ENCODE results near the gene LRRC37A2.
"Not testable (repeated sequence)": the region's sequence is repeated elsewhere in the genome, so short reads cannot be mapped to it uniquely, and the experiment has no call there.

The LRRC37A2 gene

DNA sequence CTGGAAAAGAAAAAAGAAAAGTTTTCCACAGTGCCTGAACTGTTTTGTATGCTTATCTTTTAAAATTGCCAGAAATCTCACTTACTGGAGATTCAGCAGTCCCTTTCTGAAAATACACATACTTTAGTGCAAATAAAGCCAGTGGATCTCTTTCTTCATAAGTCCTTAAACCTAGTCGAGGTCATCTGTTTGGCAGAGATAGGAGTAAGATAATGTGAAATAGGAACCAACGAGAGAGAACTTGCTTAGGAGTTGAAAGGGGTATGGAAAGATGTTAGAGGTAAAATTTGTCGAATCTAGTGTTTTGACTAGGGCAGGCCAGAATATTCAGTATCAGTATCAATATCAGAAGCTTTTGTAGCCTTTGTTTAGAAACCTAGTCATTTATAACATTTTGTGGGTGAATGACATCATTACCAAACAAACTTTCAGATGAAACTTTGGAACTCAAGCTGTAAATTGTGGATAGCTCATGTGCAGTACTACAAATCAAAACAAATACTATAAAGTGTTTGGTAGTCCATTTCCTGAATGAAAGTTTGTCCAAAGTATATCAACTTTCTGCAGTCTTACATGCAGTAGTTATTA, 86.2 kb downstream of the LRRC37A2 start:
- not testable (repeated sequence) for DNase-seq (ENCODE audit: low spot score)

DNA sequence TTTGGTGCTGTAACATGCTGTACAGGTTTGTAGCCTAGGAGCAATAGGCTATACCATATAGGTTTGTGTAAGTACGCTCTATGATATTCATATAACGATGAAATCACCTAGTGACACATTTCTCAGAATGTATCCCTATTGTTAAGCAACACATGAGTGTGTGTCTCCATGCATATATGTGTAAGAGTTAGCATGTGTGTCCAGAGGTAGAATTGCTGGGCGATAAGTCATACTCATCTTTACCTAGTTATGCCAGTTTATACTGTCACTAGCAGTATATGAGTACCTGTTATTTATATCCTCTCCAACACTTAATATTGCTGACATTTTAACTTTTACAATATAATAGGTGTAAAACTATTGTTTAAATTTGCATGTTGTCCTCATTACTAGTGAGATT, 88.5 kb downstream of the LRRC37A2 start:
- not testable (repeated sequence) for DNase-seq (ENCODE audit: low spot score)

DNA sequence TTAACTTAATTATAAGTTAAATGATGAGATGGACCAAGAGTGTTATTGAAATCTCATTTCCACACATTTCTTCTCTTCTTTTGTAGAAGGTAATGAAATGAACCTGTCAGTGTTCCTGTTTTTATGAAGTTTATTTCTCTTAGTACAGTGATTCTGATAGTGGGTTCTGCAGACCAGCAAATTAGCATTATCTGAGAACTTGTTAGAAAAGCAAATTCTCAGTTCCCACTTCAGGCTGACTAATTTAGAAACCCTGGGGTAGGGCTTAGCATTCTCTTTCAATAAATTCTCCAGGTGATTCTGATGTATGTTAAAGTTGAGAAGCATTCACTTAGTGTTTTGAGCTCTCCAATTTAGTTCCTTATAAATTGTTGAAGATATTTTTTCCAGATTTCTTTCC, 90.9 kb downstream of the LRRC37A2 start:
- DNase-seq (ENCODE audit: low spot score), result not testable (repeated sequence)

Measured in hematopoietic multipotent progenitor cell treated with erythropoietin and hydrocortisone succinate and interleukin-3 and kit ligand, for 17 days (in vitro differentiated cells).